Epithelial cell of esophagus (primary cell): ENCODE measurements around the gene BABAM2.

Source experiments
- DNase-seq: peaks from one replicate; pipeline ENCODE4 v3.0.0; 2010; ENCODE audit warnings: low read depth
- H3K4me3 ChIP-seq: 2 replicates; pipeline ENCODE4 v1.5.1; 2011; ENCODE audit warnings: mild to moderate bottlenecking, low read length, control low read depth
- CTCF ChIP-seq: IDR thresholded peaks from 2 replicates; pipeline ENCODE4 v1.5.1; 2011; ENCODE audit warnings: low read depth, mild to moderate bottlenecking, low read length, control low read depth, inconsistent platforms; ENCODE audit not compliant: insufficient read depth; ENCODE audit errors: missing control alignments

BABAM2 gene

GRCh38 chr2:27955384-27956161 lies 65.0 kb downstream of the BABAM2 start:
- TF ChIP-seq CTCF, result no peak
- peak; percentile 46 for DNase-seq
- H3K4me3 ChIP-seq, result no peak overlapping the region

- DNase-seq, result peak; percentile 78
- H3K4me3 ChIP-seq, result no peak overlapping the region
- no peak for TF ChIP-seq CTCF
These were observed 66.4 kb downstream of the BABAM2 start for GRCh38 chr2:27956888-27957287.

GRCh38 chr2:27958711-27959378 lies 68.3 kb downstream of the BABAM2 start:
- DNase-seq, result no peak
- no peak for TF ChIP-seq CTCF
- no peak overlapping the region for H3K4me3 ChIP-seq

- no peak overlapping the region for H3K4me3 ChIP-seq
- TF ChIP-seq CTCF, result no peak
- DNase-seq, result peak; percentile 61
These were observed 69.0 kb downstream of the BABAM2 start for GRCh38 chr2:27959496-27959895.

GRCh38 chr2:27960237-27960912 lies 69.8 kb downstream of the BABAM2 start:
- peak; percentile 45 for DNase-seq
- TF ChIP-seq CTCF, result no peak
- no peak overlapping the region for H3K4me3 ChIP-seq

- TF ChIP-seq CTCF, result no peak
- peak; percentile 52 for DNase-seq
These were observed 71.5 kb downstream of the BABAM2 start for GRCh38 chr2:27962006-27962405.

More at GRCh38 chr2:27962006-27962405, 71.5 kb downstream of the BABAM2 start:
- no peak overlapping the region for H3K4me3 ChIP-seq
